Gastrocnemius medialis (tissue), 4 donors: ENCODE results near the gene MPIG6B. TPM values are rescaled to one million over a fixed set of nuclear protein-coding genes. Genes with fewer than 3 reads are reported as not detected.

Experiments
- ATAC-seq, 2 donors: fragments of 150-250 bp; one replicate each; pipeline ENCODE4 v1.9.1; 2016
- DNase-seq, 2 donors: peaks; one replicate each; pipeline ENCODE4 v3.0.0-alpha.2; 2019
- H3K27ac ChIP-seq, 4 donors: fragments of 200-600 bp; sonication (generic); 1 replicate in 1 of 4; 2 replicates in 3 of 4; pipeline ENCODE4 v1.5.1; 2016 to 2018; ENCODE audit warnings: mild to moderate bottlenecking in 2 of 4, moderate library complexity in 1 of 4
- H3K27me3 ChIP-seq, 3 donors: fragments of 200-600 bp; sonication (generic) in 2 of 3; 1 replicate in 1 of 3; 2 replicates in 2 of 3; pipeline versions ENCODE4 v1.5.1 to v1.6.0; 2016 to 2019; ENCODE audit warnings: mild to moderate bottlenecking in 1 of 3, moderate library complexity in 1 of 3
- H3K36me3 ChIP-seq, 2 donors: fragments of 200-600 bp; sonication (generic) in 1 of 2; one replicate each; pipeline ENCODE4 v1.5.1; 2017 to 2018
- H3K4me1 ChIP-seq, 2 donors: fragments of 200-600 bp; sonication (generic) in 1 of 2; one replicate each; pipeline ENCODE4 v1.5.1; 2016 to 2017; ENCODE audit warnings: mild to moderate bottlenecking in 2 of 2
- H3K4me3 ChIP-seq, 4 donors: fragments of 200-600 bp; sonication (generic) in 3 of 4; 1 replicate in 1 of 4; 2 replicates in 3 of 4; pipeline ENCODE4 v1.5.1; 2016 to 2019; ENCODE audit warnings: mild to moderate bottlenecking in 2 of 4
- H3K9me3 ChIP-seq, 3 donors: fragments of 200-600 bp; sonication (generic) in 2 of 3; 1 replicate in 1 of 3; 2 replicates in 2 of 3; pipeline ENCODE4 v1.5.1; 2016 to 2019
- POLR2A ChIP-seq, 2 donors: fragments of 450-650 bp; IDR thresholded peaks; one replicate each; pipeline ENCODE4 v1.6.1; 2017; ENCODE audit warnings: antibody characterized with exemption in 2 of 2, mild to moderate bottlenecking in 2 of 2, moderate library complexity in 2 of 2
- in situ Hi-C, 4 donors: fragments of 200-750 bp; cut with MboI; loops; one replicate each; pipeline versions ENCODE4 v1.15.0 to v1.8.0; 2017; ENCODE audit warnings: low sequenced_read_pairs in 4 of 4
- intact Hi-C: fragments of 100-400 bp; cut with DNase I; formaldehyde crosslinking; loops from one replicate; pipeline ENCODE4 v1.15.1; 2023; ENCODE audit warnings: low total_unique reads
- total RNA-seq, 4 donors: library from RNA; depleted of rRNA; stranded (reverse); fragments of >200 nt; gene quantifications; one replicate each; pipeline versions ENCODE4 v1.1.0 to v1.2.3, GENCODE V29; 2016
- TF ChIP-seq, protein P1 (sequence below), 5 experiments: fragments of 450-650 bp in 3 of 5; fragments of 200-600 bp in 2 of 5; sonication (generic) in 2 of 5; IDR thresholded peaks in 4 of 5; conservative IDR thresholded peaks in 1 of 5; 1 replicate in 4 of 5; 2 replicates in 1 of 5; pipeline ENCODE4 v1.5.1; 2016 to 2019; ENCODE audit warnings: antibody characterized with exemption in 5 of 5, mild to moderate bottlenecking in 3 of 5, moderate library complexity in 3 of 5

Gene MPIG6B
- total RNA-seq, 4 donors from 2014 or later: not detected

GRCh38 chr6:31762356-31762755 lies 39.2 kb downstream of the MPIG6B start, which contains the start of gene SAPCD1:
Gene SAPCD1 (plus strand): TSS chr6:31762656. CDS start chr6:31763055, 399 bp downstream.
- no peak for DNase-seq
- no peak for TF ChIP-seq POLR2A (IDR thresholded peaks at IDR 0.05)
- TF ChIP-seq, protein P1, sequence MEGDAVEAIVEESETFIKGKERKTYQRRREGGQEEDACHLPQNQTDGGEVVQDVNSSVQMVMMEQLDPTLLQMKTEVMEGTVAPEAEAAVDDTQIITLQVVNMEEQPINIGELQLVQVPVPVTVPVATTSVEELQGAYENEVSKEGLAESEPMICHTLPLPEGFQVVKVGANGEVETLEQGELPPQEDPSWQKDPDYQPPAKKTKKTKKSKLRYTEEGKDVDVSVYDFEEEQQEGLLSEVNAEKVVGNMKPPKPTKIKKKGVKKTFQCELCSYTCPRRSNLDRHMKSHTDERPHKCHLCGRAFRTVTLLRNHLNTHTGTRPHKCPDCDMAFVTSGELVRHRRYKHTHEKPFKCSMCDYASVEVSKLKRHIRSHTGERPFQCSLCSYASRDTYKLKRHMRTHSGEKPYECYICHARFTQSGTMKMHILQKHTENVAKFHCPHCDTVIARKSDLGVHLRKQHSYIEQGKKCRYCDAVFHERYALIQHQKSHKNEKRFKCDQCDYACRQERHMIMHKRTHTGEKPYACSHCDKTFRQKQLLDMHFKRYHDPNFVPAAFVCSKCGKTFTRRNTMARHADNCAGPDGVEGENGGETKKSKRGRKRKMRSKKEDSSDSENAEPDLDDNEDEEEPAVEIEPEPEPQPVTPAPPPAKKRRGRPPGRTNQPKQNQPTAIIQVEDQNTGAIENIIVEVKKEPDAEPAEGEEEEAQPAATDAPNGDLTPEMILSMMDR (IDR thresholded peaks at IDR 0.05 in 4 of 5, conservative IDR thresholded peaks at IDR 0.05 in 1 of 5): no peak
- Histone ChIP-seq H3K4me1 (no peaks in the 10 kb centered on the region), H3K27me3 (no peaks in the 10 kb centered on the region), H3K27ac (no peak within 1 kb of the TSS), H3K4me3 (no peak within 1 kb of the TSS), H3K36me3 (no peaks in the 10 kb centered on the region), H3K9me3 (no peaks in the 10 kb centered on the region)
- no peak for ATAC-seq
- in situ Hi-C loops (no loop called here), intact Hi-C loops (no loop called here)

DNA sequence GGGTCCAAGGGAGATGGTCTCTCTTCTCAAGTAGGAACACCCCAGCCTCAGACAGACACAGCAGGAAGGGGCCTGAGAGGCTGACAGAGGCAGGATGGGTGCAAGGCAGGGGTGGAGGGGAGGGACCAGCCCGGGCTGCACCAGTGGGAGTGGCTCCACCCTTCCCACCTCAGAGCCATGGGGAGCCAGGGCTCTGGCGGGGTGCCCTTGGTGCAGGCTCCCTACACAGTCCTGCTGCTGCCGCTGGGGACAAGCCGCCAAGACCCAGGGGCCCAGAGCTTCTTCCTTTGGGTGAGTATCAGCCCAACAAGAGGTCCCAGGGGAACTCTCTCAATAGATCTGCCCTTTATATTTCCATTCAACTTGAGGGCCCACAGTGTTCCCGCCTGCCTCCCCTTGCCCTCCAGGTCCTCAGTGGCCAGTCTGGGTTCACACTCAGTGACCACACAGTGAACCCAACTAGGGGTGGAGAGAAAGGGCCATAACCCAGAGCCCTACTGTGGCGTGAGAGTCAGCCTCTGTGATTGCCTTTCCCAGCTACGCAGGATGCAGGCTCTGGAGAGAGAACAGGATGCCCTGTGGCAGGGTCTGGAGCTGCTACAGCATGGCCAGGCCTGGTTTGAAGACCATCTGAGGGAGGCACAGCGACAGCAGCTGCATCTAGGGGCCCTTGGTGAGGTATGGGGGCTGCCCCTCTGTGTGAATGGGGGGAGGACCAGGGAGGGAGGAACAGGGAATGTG lies 39.9 kb downstream of the MPIG6B start:
- no peak for ATAC-seq
- intact Hi-C loops: no loop called here

GRCh38 chr6:31763619-31763940 lies 40.4 kb downstream of the MPIG6B start:
- intact Hi-C loops (no loop called here), in situ Hi-C loops (no loop called here)
- Histone ChIP-seq H3K27ac (no peak overlapping the region), H3K4me3 (no peak overlapping the region), H3K36me3 (no peaks in the 10 kb centered on the region), H3K4me1 (no peaks in the 10 kb centered on the region), H3K27me3 (no peaks in the 10 kb centered on the region), H3K9me3 (no peaks in the 10 kb centered on the region)
- ATAC-seq (no peak), DNase-seq (no peak)
- TF ChIP-seq, protein P1 (IDR thresholded peaks at IDR 0.05 in 4 of 5, conservative IDR thresholded peaks at IDR 0.05 in 1 of 5): no peak
- TF ChIP-seq POLR2A (IDR thresholded peaks at IDR 0.05): no peak

More for the DNA sequence above, 39.9 kb downstream of the MPIG6B start:
- TF ChIP-seq, protein P1 (IDR thresholded peaks at IDR 0.05 in 4 of 5, conservative IDR thresholded peaks at IDR 0.05 in 1 of 5): no peak
- no peak for TF ChIP-seq POLR2A (IDR thresholded peaks at IDR 0.05)
- Histone ChIP-seq H3K27me3 (no peaks in the 10 kb centered on the region), H3K36me3 (no peaks in the 10 kb centered on the region), H3K4me3 (no peak overlapping the region), H3K9me3 (no peaks in the 10 kb centered on the region), H3K4me1 (no peaks in the 10 kb centered on the region), H3K27ac (no peak overlapping the region)
- DNase-seq: no peak
- in situ Hi-C loops: no loop called here

GRCh38 chr6:31764198-31764597 lies 41.0 kb downstream of the MPIG6B start:
- no peak for DNase-seq
- intact Hi-C loops: no loop called here
- in situ Hi-C loops: no loop called here
- Histone ChIP-seq H3K4me3 (no peak overlapping the region), H3K9me3 (no peaks in the 10 kb centered on the region), H3K36me3 (no peaks in the 10 kb centered on the region), H3K4me1 (no peaks in the 10 kb centered on the region), H3K27me3 (no peaks in the 10 kb centered on the region), H3K27ac (no peak overlapping the region)
- no peak for ATAC-seq
- TF ChIP-seq, protein P1 (IDR thresholded peaks at IDR 0.05 in 4 of 5, conservative IDR thresholded peaks at IDR 0.05 in 1 of 5): no peak
- TF ChIP-seq POLR2A (IDR thresholded peaks at IDR 0.05): no peak

DNA sequence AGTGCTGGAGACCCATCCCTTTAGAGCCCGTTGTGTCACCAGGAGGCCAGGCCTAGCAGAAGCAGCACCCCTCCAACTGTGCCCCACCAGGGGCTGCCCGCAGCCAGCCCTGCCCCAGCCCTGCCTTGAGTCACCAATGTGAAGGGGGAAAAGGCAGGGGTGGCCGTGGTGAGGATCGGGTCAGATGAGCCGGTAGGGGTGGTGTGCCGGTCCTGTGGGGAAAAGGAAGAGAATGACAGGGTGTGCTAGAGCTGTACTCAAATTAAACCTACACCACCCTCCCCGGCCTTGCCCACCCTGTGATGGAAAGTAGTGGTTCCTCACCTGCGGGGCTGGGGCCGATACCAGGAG lies 42.4 kb downstream of the MPIG6B start:
- Histone ChIP-seq H3K36me3 (no peaks in the 10 kb centered on the region), H3K27me3 (no peaks in the 10 kb centered on the region), H3K9me3 (no peaks in the 10 kb centered on the region), H3K4me3 (no peak overlapping the region), H3K27ac (no peak overlapping the region), H3K4me1 (no peaks in the 10 kb centered on the region)
- in situ Hi-C loops: loop anchor here in 1 of 4 donors (5.0 kb wide), 1 partner anchor 83 kb away; the partner anchor contains the start of gene LY6G5C
- ATAC-seq (no peak), DNase-seq (no peak)
- TF ChIP-seq, protein P1 (IDR thresholded peaks at IDR 0.05 in 4 of 5, conservative IDR thresholded peaks at IDR 0.05 in 1 of 5): no peak
- TF ChIP-seq POLR2A (IDR thresholded peaks at IDR 0.05): no peak
- intact Hi-C loops: no loop called here
